ENCODE data around the gene TSR1.
"Not testable (repeated sequence)": the region's sequence is repeated elsewhere in the genome, so short reads cannot be mapped to it uniquely, and the experiment has no call there.

The TSR1 gene

DNA sequence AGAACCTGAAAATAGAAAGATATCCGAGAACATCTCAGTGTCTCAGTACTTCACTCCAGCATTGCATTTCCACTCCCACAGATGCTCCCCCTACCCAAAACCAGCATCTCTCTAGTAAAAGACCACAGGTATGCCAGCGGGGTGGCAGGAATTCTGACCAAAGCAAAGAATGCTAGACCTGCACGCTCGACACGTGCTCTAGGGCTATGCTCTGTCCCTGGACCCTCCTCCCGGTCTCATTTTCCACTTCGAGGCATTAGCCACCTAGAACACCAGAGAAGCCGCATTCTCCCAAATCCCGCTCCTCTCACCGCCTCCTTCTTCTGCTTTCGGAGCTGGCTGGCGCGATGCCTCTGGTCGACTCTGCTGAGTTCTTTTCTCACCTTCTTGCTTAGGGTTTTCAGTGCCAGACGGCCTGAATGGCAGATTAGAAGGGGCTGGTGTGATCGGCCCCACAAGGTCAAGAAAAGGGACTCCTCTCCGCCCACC, 487 bp downstream of the TSR1 start:
- DNase-seq: no peak

DNA sequence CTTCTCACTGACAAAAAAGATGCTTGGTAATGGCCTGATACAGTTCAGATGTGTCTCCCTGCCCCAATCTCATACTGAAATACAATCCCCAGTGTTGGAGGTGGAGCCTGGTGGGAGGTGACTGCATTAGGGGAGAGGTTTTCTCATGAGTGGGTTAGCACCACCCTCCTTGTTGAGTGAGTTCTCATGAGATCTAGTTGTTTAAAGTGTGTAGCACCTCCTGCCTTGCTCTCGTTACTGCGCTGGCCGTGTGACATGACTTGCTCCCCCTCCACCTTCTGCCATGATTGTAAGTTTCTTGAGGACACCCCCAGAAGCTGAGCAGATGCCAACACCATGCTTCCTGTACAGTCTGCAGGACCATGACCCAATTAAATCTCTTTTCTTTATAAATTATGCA, 5.0 kb downstream of the TSR1 start:
- DNase-seq: no peak

DNA sequence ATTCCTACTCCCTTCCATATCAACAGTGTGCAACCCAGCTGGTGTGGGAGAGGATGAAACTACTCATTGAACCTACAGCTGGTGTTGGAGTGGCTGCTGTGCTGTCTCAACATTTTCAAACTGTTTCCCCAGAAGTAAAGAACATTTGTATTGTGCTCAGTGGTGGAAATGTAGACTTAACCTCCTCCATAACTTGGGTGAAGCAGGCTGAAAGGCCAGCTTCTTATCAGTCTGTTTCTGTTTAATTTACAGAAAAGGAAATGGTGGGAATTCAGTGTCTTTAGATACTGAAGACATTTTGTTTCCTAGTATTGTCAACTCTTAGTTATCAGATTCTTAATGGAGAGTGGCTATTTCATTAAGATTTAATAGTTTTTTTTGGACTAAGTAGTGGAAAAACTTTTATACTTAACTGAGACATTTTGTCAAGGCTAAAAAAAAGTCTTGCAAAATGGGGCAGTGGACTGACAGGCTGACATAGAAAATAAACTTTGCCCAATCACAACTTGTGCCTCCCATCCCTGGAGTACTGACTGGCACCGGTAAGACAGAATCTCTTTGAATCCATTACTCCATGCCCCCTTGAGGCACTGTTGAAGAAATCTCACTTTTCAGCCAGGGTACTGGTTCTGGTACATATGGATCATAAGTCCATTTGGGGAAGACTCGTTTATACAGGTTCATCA, 12.5 kb downstream of the TSR1 start:
- no peak for DNase-seq

DNA sequence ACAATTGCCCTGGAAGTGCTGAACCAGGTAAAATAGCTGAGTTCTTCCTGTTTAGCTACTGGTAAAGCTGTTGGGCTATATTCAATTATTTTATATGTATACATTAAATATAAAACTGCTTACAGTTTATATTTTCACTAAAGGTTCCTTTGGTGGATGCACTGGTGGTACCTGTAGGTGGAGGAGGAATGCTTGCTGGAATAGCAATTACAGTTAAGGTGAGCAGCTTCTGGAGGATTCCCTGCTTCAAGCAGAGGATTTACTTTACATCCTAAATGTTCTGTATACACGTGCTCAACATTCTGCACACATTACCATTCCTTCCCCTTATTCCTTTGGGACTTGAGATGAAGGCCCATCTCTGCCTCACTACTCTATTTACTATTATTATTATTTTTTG, 14.9 kb downstream of the TSR1 start:
- DNase-seq: no peak

DNA sequence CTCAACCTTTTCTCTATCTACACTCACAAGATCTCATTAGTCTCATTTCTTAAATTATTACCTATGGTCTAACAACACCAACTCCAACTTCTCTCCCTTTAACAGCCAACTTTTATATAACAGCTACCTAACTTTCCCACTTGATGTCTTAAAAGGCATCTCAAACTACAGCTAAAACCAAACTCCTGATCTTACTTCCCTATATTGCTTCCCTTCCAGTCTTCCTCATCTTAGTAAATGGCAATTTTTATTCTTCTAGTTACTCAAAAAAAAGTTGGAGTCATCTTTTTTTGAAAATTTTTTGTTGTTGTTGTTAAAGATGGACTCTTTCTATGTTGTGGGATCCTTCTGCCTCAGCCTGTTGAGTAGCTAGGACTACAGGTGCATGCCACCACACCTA, 17.2 kb downstream of the TSR1 start:
- DNase-seq: no peak

DNA sequence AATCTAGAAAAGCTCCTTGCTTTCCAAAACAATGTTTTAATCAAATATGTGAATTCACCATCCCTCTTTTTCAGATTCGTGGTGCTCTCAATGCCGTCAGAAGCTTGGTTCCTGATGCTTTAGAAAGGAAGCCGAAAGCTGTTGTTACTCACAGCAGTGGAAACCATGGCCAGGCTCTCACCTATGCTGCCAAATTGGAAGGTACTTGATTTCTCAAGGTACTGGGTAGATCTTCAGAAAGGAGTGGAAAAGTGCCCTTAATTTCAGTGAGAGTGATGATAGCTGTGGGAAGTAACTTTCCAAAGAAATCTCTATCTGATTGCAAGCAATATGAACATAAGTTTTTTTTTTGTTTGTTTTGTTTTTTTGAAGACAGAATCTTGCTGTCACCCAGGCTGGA, 18.5 kb downstream of the TSR1 start:
- DNase-seq: no peak

DNA sequence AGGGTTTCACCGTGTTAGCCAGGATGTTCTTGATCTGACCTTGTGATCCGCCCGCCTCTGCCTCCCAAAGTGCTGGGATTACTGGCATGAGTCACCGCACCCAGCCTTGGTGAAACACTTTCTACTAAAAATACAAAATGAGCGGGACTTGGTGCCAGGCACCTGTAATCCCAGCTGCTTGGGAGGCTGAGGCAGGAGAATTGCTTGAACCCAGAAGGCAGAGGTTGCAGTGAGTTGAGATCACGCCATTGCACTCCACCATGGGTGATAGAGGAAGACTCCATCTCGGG, 19.4 kb downstream of the TSR1 start:
- not testable (repeated sequence) for DNase-seq

DNA sequence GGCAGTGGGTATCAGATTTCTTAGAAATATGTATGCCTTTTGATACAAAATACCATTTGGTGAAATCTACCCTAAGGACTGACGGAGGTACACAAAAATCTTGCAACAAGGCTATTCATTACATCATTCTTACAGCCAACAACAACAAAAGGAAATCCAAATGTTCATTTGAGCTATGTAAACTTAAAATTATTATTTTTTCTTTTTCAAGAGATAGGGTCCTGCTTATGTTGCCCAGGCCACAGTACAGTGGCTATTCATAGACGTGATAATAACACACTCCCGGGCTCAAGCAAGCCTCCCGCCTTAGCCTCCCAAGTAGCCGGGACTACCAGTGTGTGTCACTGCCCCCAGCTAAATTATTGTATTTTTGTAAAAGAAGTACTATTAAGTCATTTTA, 23.5 kb downstream of the TSR1 start:
- DNase-seq: no peak

DNA sequence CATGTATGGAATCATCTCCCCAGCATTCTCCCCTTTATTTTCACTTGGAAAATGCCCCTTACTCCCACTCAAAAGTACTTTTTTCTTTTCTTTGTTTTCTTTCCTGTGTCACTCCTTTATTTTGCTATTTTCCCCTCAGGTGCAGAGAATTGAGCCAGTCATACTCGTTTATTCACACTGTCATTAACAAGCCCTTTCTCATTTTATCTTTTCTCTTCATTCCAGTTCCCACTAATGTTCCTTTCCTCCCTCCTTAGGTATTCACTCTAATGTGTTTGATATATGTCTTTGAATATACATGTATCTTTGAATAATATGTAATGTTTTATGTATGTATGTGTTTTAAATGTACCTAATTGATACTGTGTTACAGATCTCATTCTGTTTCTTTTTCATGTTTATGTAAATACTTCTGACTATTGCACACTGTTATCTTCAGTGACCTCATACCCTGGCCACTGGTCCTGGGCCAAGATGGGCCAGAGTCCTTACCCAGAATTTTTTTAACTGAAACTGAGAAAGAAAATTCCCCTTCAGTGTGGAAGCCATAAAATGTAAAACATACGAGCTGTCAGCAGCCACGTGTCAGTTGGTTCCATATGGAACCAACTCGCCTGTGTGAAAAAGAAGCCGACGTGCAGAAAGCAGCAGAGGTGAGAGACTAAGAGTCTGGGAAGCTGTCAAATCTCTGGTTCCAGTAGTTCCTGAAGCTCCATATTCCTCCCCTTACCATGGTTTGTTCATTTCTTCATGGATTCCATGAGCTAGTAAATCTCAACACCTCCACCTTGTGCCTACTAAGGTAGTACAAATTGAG, 26.7 kb downstream of the TSR1 start:
- DNase-seq: no peak

DNA sequence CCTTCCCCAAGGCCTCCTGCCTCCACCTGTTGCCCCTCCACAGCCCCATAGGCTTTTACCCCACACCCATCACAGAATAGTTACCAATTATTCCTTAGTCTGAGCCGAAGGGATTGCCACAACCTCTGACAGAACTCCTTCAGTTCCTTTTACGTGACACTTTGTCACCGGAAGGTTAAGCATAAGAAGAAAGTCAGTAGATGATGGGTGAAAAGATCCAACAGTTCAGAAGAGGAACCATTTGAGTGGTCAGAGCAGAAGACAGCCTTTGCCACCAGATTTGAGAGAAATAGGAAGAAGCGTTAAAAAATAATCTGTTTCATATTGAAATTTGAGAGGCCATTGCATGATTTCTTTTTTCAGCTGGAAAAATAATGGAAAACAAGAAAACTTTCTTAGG, 31.3 kb downstream of the TSR1 start:
- no peak for DNase-seq

DNA sequence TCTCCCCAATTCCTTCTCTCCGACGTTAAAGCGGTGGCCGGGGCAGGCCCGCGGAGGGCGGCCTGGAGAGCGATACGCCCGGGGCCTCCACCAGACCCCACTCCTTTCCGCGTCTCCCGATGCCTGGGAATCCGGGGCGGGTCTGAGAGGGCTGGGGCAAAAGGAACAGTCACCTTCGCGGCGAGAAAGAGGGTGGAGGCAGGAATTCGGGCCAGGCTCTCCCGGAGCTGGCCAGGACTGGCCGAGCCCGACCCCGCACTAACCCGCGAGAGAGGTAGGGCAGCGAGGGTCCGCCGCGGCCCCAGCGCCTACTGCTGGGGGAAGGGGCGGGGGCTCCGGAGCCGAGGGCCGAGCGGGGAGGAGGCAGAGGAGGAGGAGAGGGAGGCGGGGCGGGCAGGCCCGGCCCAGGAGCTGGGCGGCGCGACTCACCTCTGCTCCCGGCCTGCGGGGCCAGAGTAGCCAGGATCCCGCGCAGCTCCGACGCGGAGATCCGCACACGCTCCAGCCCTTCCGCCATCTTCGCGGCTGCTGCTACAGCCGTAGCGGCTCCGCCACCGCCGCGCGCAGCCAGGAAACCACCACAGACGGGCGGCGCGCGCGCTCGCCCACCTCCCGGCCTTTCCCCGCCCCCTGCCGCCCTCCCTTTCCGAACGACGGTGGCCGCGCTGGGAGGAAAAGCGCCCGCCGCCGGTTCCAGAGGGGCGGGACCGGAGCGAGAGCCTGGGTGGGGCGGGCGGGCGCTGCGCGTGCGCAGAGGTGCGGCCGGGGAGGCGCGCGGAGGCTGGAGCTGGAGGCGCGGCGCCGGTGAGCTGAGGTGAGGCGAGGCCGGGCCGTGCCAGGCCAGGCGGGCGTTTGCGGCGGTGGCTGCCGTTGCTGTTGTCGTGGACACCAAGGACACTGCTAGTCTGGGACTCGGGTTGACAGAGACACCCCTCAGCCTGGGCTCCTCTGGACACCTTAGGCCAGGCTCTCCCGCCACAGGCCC, 32.8 kb downstream of the TSR1 start, which contains the start of the genes SMG6 and SRR:
Gene SMG6 (minus strand): TSS at position 582 of the 985 bp plus-strand sequence. CDS start 65 bp downstream, at position 517.
Gene SRR (plus strand): TSS at position 747 of the 985 bp plus-strand sequence. CDS start 11,611 bp downstream, outside the sequence.
- DNase-seq: peak; percentile 66

DNA sequence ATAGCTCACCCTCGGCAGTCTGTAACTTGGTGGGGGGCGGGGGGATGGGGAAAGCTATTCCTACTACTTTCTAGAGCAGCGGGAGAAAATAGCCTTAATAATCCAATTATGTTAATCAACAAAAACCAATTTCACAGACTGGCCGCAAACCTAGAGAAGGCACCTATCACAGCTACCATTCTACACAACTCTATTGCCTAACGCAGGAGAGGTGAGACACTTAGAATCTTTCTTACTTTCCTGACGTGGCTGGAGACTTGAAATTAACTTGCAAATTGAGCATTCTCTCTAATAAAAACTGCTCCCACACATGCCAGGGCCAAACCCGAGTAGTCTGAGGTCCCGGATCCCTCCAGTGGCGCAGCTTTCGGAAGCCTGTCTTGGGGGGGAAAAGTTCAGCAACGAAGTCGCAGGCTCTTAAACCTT, 33.5 kb downstream of the TSR1 start:
- DNase-seq: no peak

DNA sequence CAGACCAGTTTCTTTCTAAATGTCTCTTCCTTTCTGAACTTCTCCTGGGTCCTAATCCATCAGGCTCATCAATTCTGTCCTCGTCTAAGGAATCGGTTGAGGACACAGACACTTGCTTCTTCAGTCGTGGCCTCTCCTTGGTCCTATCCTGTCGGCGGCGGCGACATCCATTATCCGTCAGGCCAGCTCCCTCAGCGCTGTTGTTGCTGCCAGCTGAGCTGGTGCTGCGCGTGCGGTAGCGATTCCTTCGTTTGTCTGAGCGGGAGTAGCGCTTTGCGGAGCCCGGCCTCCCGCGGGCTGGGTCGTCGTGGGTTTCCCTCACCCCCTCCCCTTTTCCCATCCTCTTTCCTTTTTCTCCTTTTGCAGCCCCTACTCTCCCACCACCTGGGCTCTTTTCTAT, 36.5 kb downstream of the TSR1 start:
- no peak for DNase-seq

DNA sequence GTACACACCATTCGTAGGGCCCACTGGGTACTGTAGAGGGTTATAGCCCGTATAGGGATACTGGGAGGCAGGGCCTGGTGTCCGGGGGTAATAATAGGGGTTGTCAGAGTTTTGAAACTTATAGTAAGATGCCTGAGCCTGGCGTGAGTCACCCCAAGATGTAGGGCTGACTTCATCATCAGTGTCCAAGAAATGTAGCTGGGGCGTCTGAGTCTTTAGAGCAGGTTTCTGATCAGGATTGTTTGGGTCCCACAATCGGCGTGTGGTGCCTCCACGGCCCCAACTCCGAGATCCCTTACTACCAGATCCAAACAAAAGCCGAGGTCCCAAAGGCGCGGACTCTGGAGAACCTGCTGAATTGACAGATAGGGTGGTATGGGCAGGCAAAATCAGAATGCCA, 37.1 kb downstream of the TSR1 start:
- DNase-seq: no peak

DNA sequence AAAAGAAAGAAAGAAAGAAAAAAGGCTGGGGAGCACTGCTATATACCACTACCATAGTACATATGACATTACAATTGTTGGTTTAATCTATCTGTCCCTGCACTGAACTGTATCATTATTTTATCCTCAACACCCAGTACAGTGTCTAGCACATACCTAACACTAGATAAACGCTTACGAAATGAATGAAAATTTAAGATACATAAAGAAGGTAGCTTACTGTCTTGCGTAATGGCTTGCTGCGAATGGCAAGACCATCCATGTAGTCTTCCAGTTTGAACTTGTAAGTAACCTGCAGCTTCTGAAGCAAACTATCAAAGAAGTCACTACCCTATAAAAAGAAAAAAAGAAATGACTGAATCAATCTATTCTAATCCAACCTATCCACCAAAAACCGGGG, 39.2 kb downstream of the TSR1 start:
- no peak for DNase-seq

DNA sequence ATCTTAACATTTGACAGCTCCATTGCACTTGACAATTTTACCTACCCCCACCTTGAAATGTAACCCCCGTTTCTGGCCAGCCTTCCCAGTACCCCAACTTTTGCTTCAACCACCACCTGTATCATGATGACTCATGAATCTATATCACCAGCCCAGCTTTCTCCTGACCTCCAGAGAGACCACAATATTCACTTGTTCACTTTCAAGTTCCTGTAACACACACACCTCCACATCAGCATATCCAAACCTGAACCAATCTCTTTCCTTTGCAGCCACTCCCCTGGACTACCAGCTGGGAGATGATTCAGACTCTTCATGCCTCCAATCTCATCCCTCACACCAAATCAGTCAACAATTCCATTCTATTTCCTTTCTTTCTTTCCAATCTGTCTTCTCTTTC, 40.7 kb downstream of the TSR1 start:
- no peak for DNase-seq

DNA sequence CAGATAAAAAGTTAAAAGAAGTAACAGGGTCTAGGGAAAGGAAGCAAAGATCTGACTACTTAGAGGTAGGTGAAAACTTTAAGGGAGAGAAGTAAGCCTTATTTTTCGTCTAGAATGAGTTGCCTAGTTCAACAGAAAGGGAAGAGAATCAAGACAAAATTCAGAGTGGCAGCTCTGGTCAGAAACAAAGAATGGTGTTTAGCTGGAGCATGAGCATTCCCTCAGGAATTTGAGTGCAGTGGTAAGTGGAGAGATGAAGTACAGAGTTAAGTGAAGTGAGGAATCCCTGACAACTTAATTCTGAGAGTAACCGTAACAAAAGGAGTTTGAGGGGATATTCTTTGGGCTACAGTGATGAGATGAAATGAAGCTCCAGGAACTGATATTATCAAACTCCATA, 44.2 kb downstream of the TSR1 start:
- DNase-seq: no peak

DNA sequence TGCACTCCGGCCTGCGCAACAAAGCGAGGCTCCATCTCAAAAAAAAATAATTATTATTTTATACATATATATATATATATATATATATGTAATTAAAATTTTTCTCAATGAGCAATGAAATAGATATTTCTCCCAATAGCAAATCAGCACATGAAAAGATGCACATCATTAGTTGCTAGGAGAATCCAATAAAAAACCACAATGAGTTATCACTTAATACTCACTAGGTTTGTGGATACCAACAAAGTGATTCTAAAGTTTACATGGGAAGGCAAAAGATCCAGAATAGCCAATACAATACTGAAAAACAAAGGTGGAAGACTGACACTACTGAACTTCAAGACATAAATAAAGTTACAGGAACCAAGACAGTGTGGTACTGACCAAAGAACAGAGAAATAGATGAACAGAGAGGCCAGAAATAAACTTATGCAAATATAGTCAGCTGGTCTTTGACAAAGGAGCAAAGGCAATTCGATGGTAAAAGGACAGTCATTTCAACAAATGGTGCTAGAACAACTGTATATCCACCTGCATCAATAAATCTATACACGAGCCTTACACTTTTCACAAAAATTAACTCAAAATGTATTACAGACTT, 46.3 kb downstream of the TSR1 start:
- no peak for DNase-seq

DNA sequence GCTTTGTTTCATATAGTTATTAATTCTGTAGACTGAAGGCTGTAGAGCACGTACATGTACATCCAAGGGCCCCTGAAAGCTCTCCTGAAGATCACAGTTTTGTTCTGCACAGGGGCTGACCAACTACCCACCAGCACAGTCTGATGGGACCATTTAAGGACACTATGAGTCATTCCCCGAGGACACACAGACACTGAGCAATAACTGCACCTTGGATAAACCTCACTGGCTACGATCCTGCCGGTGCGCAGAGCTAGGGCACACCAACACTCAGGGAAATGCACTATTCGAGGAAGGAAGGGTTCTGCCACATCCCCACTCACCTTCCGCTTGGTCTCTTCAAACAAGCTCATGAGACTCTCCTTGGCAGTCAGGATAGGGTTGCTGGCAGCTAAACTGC, 53.0 kb downstream of the TSR1 start:
- DNase-seq: no peak

DNA sequence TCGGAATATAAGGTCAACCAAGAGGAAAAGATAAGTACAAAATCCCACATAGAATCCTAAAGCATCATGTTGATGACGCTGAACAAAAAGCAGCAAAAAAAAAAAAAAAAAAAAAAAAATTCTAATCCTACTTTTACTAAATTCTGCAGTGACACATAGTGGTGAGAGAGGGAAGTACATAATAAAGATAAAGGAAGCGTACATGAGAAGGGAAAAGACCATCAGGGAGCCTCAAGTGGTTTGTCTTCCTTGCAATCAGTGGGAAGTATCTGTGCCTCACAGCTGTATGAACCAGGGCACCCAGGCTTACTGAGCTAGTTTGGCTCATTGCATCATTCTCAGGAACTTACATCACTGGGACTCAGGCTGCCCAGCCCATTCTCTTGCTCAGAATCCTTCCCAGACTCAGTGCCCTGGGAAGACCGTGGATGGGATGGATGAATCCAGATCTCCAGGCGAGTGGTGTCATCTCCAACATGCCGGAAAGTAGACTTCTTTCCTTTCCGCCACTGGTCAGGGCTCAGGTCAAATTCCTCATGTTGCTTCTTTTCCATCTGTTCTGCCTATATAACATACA, 53.9 kb downstream of the TSR1 start:
- no peak for DNase-seq

DNA sequence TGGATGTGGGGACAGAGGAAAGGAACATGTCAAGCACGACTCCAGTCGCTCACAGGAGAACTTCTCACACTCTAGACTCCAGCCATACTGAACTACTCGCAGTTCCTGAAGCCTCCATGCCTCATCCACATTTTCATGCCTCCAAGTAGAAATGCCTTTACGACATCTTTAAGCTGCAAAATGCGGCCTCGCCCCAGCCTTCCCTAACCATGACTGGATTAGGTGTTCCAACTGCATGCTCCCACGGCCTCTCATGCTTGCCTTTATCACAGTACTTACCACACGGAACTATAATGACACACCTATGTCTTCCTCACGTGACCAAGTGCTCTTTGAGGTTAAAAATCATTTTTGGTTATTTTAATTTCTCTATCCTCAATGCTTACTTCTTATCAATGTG, 56.5 kb downstream of the TSR1 start:
- no peak for DNase-seq

DNA sequence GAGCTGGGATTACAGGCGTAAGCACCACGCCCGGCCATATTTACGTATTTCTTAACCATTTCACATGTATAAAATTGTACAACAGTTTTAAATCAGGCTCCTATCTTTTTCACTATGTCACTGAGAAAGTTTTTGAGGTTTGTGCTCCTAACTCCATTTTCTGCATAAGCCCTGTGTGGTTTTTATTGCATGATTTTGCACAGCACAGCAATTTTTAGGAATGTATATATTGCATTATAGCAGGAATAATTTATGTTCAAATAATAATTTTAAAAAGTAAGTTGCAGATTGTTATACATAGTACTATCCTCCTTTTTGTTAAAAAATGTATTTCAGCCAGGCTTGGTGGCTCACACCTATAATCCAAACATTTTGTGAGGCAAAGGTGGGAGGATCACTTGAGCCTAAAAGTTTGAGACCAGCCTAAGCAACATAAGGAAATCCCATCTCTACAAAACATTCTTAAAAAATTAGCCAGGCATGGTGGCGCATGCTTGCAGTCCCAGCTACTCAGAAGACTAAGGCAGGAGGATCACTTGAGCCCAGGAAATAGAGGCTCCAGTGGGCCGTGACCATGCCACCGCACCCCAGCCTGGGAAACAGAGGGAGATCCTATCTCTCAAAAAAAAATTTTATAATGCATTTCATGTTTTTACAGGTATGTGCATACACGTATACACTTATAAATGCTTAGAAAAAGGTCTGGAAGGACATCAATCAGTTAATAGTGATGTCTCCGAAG, 58.7 kb downstream of the TSR1 start:
- no peak for DNase-seq

Data from GOT3 (cell line).